Activated B cell treated with CpG ODN at 0.5 μM for 24 hours (primary cell): ENCODE measurements around the gene MRPL2. TPM values are rescaled to one million over a fixed set of nuclear protein-coding genes. Genes with fewer than 3 reads are reported as not detected.

Experiments
- ATAC-seq: fragments of 200-7000 bp; cut with Tn5 transposase; one replicate; pipeline ENCODE4 v1.10.0; 2021; ENCODE audit warnings: low read depth, mild to moderate bottlenecking, moderate library complexity
- CTCF ChIA-PET: fragments of 350-600 bp; sonication (Branson Sonifier 250); formaldehyde crosslinking; loops from one replicate; lab custom pipeline; 2021; ENCODE audit warnings: antibody characterized with exemption; lab: Charles Lee
- POLR2A ChIA-PET: fragments of 350-600 bp; sonication (Branson Sonifier 250); formaldehyde crosslinking; loops from one replicate; lab custom pipeline; 2021; ENCODE audit warnings: antibody characterized with exemption; lab: Charles Lee
- DNase-seq: peaks from one replicate; pipeline ENCODE4 v3.0.0; 2022
- H3K27ac Mint-ChIP-seq: one replicate; pipeline ENCODE4 v1.8.0; 2020; ENCODE audit warnings: mixed read lengths
- H3K27me3 Mint-ChIP-seq: one replicate; pipeline ENCODE4 v1.8.0; 2021; ENCODE audit warnings: mixed read lengths
- H3K36me3 Mint-ChIP-seq: one replicate; pipeline ENCODE4 v1.8.0; 2021; ENCODE audit warnings: low read depth, mixed read lengths
- H3K4me1 Mint-ChIP-seq: one replicate; pipeline ENCODE4 v1.8.0; 2021; ENCODE audit warnings: mixed read lengths
- H3K4me3 Mint-ChIP-seq: one replicate; pipeline ENCODE4 v1.8.0; 2020; ENCODE audit warnings: mild to moderate bottlenecking, mixed read lengths
- H3K9me3 Mint-ChIP-seq: one replicate; pipeline ENCODE4 v1.8.0; 2020; ENCODE audit warnings: mixed read lengths
- CTCF ChIP-seq: fragments of 200-600 bp; IDR thresholded peaks from one replicate; pipeline ENCODE4 v1.8.0; 2022; ENCODE audit warnings: antibody characterized with exemption, mild to moderate bottlenecking
- intact Hi-C: fragments of 100-400 bp; cut with micrococcal nuclease; formaldehyde crosslinking; loops from one replicate; pipeline ENCODE4 v1.15.1; 2024
- total RNA-seq: library from RNA; stranded (reverse); gene quantifications from 2 replicates; pipeline ENCODE4 v1.2.3, GENCODE V29; 2022

Gene MRPL2
- total RNA-seq, 1 donor from 2014 or later = 43.9 TPM

- Mint-ChIP-seq H3K36me3 (peaks cover 75% of the 10 kb centered on the region), H3K9me3 (no peaks in the 10 kb centered on the region), H3K27ac (peak overlapping the region; percentile 12), H3K4me3 (no peak overlapping the region), H3K4me1 (peaks cover 33% of the 10 kb centered on the region), H3K27me3 (no peaks in the 10 kb centered on the region)
- intact Hi-C loops = loop anchor here (1.0 kb wide), 1 partner anchor 134 kb away; no protein-coding TSS in a partner anchor
- ChIA-PET CTCF (interaction anchor here (1.2 to 2.3 kb wide), 2 partner anchors 25 to 134 kb away, joined by 3 to 12 read pairs; no protein-coding TSS in a partner anchor), POLR2A (interaction anchor here (2.1 kb wide), 1 partner anchor 79 kb away, joined by 6 read pairs; the partner anchor contains the start of gene CNPY3)
- no peak for ATAC-seq
- no peak for TF ChIP-seq CTCF
- DNase-seq = no peak
Observed at GRCh38 chr6:43009124-43009523, 50.1 kb downstream of the MRPL2 start.

- Mint-ChIP-seq H3K4me1 (peaks cover 13% of the 10 kb centered on the region), H3K27me3 (no peaks in the 10 kb centered on the region), H3K4me3 (no peak overlapping the region), H3K36me3 (peaks cover 59% of the 10 kb centered on the region), H3K27ac (no peak overlapping the region), H3K9me3 (no peaks in the 10 kb centered on the region)
- ChIA-PET POLR2A (interaction anchor here (1.3 kb wide), 1 partner anchor 77 kb away, joined by 3 read pairs; the partner anchor contains the start of gene CNPY3), CTCF (interaction anchor here (1.2 kb wide), 1 partner anchor 136 kb away, joined by 6 read pairs; no protein-coding TSS in a partner anchor)
- ATAC-seq = no peak
- no peak for TF ChIP-seq CTCF
- intact Hi-C loops = no loop called here
- no peak for DNase-seq
Observed at GRCh38 chr6:43007126-43007525, 52.1 kb downstream of the MRPL2 start.

GRCh38 chr6:43006251-43006650 is 53.0 kb downstream of the MRPL2 start:
- CTCF ChIA-PET = no interaction called here
- intact Hi-C loops = no loop called here
- Mint-ChIP-seq H3K36me3 (peaks cover 50% of the 10 kb centered on the region), H3K4me3 (no peak overlapping the region), H3K4me1 (peaks cover 9% of the 10 kb centered on the region), H3K27me3 (no peaks in the 10 kb centered on the region), H3K9me3 (no peaks in the 10 kb centered on the region), H3K27ac (no peak overlapping the region)
- no peak for TF ChIP-seq CTCF
- DNase-seq (no peak), ATAC-seq (no peak)
- POLR2A ChIA-PET = interaction anchor here (1.3 kb wide), 1 partner anchor 76 kb away, joined by 3 read pairs; the partner anchor contains the start of gene CNPY3

GRCh38 chr6:43005844-43006243 is 53.4 kb downstream of the MRPL2 start:
- intact Hi-C loops = no loop called here
- H3K27ac Mint-ChIP-seq = no peak overlapping the region
- ChIA-PET POLR2A (interaction anchor here (0.7 to 1.3 kb wide), 2 partner anchors 22 to 76 kb away, joined by 3 to 4 read pairs; partner anchors contain the start of gene CNPY3), CTCF (no interaction called here)
- no peak overlapping the region for H3K4me3 Mint-ChIP-seq
- no peak for TF ChIP-seq CTCF
- peaks cover 9% of the 10 kb centered on the region for H3K4me1 Mint-ChIP-seq
- DNase-seq (no peak), ATAC-seq (no peak)
- no peaks in the 10 kb centered on the region for H3K27me3 Mint-ChIP-seq
- peaks cover 47% of the 10 kb centered on the region for H3K36me3 Mint-ChIP-seq
- H3K9me3 Mint-ChIP-seq = no peaks in the 10 kb centered on the region

Other genes starting within 250 kb of the MRPL2 start
- gene RPL7L1, start 179.8 kb downstream of the MRPL2 start, total RNA-seq = 94.5 and 110 TPM in 2 replicates
- gene PTCRA, start 143.4 kb downstream of the MRPL2 start, total RNA-seq = not detected in 2 replicates
- 120 and 121 TPM in 2 replicates for gene CNPY3, start 130.0 kb downstream of the MRPL2 start, total RNA-seq
- 1.7 and 2.3 TPM in 2 replicates for gene GNMT, start 98.7 kb downstream of the MRPL2 start, total RNA-seq
- 11.8 and 13.2 TPM in 2 replicates for gene PEX6, start 80.3 kb downstream of the MRPL2 start, total RNA-seq
- gene PPP2R5D, start 74.9 kb downstream of the MRPL2 start, total RNA-seq = 26.7 and 26.8 TPM in 2 replicates
- gene MEA1, start 45.5 kb downstream of the MRPL2 start, total RNA-seq = 44.4 and 48.3 TPM in 2 replicates
- 36.4 and 36.7 TPM in 2 replicates for gene KLHDC3, start 45.2 kb downstream of the MRPL2 start, total RNA-seq
- 51.7 and 53.9 TPM in 2 replicates for gene RRP36, start 37.8 kb downstream of the MRPL2 start, total RNA-seq
- 15.9 and 19.1 TPM in 2 replicates for gene CUL7, start 5.6 kb downstream of the MRPL2 start, total RNA-seq
- 17.0 and 19.8 TPM in 2 replicates for gene KLC4, start 197 bp upstream of the MRPL2 start, total RNA-seq
- gene PTK7, start 16.9 kb upstream of the MRPL2 start, total RNA-seq = 0.66 and 0.82 TPM in 2 replicates
- gene SRF, start 111.8 kb upstream of the MRPL2 start, total RNA-seq = 35.9 and 37.8 TPM in 2 replicates
- gene CUL9, start 122.8 kb upstream of the MRPL2 start, total RNA-seq = 69.2 and 70.8 TPM in 2 replicates
- gene DNPH1, start 170.0 kb upstream of the MRPL2 start, total RNA-seq = 56.7 and 57.5 TPM in 2 replicates
- gene TTBK1, start 184.0 kb upstream of the MRPL2 start, total RNA-seq = 0.02 and 0.13 TPM in 2 replicates
- not detected in 2 replicates for gene SLC22A7, start 238.8 kb upstream of the MRPL2 start, total RNA-seq
- 42.2 and 49.9 TPM in 2 replicates for gene CRIP3, start 249.4 kb upstream of the MRPL2 start, total RNA-seq